ENCODE data around the gene GALNT5.

GALNT5 gene

DNA sequence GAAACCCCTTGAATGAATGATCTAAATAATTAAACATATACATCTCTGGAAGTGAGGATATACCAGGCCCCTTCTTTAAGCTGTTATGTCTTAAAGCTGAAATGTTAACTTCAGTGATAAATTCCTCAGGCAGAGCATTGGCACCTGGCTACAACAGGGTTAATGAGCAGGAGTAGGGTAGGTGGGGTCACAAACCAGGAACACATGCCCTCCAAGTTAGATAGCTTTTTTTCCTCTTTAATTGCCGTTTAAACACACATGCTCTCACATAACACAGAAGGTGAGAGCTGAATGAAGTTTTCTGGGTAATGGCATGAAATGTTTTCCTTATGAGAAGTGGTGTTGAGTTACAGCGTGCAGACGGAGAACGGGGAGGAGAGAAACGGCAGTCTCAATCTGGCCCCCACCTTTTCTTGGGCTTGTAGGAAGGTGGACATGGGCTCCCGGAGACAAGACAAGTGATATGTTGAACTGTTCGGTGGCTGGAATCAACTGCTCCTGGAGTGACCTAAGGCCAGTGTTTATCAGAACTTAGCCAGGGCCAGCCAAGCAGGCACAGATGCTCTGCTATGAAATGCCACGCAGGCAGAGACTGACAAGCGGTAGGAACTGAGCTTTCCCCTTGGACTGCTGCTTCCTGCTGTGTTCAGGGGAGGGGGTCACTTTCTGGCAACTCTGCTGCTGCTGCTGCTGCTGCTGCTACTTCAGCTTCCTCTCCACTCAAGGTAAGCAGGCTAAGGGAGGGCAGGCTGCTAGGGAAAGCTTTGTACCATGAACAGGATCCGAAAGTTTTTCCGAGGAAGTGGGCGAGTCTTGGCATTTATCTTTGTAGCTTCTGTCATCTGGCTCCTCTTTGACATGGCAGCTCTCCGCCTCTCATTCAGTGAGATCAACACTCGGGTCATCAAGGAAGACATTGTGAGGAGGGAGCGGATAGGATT is at the start of gene GALNT5:
TSS of gene GALNT5 (plus strand) at position 394 of the 941 bp plus-strand sequence. CDS start at position 772, 378 bp downstream.
- TF ChIP-seq CTCF (IDR thresholded peaks at IDR 0.05; ENCODE audit: low read depth, low read length) = no peak
- DNase-seq (ENCODE audit: low read depth in 2 of 2) = peak; percentile 45 to 69
- H3K4me3 ChIP-seq (replicated peaks in 1 of 2; ENCODE audit: low read depth in 2 of 2, low read length in 2 of 2) = peak within 1 kb of the TSS; percentile 24 to 58

GRCh38 chr2:157216286-157216965 is 41.1 kb upstream of the GALNT5 start:
- DNase-seq (ENCODE audit: low read depth in 2 of 2) = no peak
- no peak for TF ChIP-seq CTCF (IDR thresholded peaks at IDR 0.05; ENCODE audit: low read depth, low read length)
- no peak overlapping the region for H3K4me3 ChIP-seq (replicated peaks in 1 of 2; ENCODE audit: low read depth in 2 of 2, low read length in 2 of 2)

GRCh38 chr2:157217409-157217808 is 40.1 kb upstream of the GALNT5 start:
- H3K4me3 ChIP-seq (replicated peaks in 1 of 2; ENCODE audit: low read depth in 2 of 2, low read length in 2 of 2) = no peak overlapping the region
- no peak for TF ChIP-seq CTCF (IDR thresholded peaks at IDR 0.05; ENCODE audit: low read depth, low read length)
- no peak for DNase-seq (ENCODE audit: low read depth in 2 of 2)

DNA sequence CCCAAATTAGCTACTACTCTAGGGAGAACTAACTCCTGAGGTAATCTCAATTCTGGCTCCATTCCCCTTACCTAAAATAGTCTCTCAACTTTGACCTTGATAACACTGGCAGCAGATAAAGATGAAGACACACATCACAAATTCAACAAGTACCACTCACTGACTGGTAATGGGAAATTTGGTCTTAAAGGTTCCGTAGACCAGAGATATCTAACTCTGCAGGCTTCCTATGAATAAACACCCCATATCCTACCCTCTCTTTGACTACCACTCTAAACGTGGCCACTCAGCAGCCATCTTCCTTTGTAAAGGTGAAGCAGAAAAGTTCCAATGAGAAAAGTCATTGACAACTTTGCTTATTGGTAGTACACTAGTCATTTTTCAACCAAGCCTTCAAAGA is 38.6 kb upstream of the GALNT5 start:
- no peak for TF ChIP-seq CTCF (IDR thresholded peaks at IDR 0.05; ENCODE audit: low read depth, low read length)
- H3K4me3 ChIP-seq (replicated peaks in 1 of 2; ENCODE audit: low read depth in 2 of 2, low read length in 2 of 2) = no peak overlapping the region
- DNase-seq (ENCODE audit: low read depth in 2 of 2) = no peak

DNA sequence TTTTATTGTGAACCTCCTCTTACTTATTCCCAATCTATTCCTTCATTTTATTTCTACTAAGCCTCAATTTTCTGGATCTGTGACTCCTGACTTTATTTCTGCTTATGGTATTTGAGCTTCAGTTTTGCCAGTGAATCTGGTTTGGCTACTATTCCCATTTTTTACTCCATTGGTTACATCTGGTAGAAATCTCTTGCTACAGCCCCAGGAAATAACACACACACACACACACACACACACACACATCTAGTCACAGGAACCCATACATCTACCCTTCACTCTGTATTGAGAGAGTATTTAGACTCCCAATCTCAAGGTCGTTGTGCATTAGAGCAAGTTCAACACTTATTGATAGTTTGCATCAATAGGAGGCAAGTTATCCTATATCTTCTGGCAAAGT is 37.0 kb upstream of the GALNT5 start:
- no peak for DNase-seq (ENCODE audit: low read depth in 2 of 2)
- no peak for TF ChIP-seq CTCF (IDR thresholded peaks at IDR 0.05; ENCODE audit: low read depth, low read length)

GRCh38 chr2:157221394-157221988 is 36.0 kb upstream of the GALNT5 start:
- TF ChIP-seq CTCF (IDR thresholded peaks at IDR 0.05; ENCODE audit: low read depth, low read length) = no peak
- H3K4me3 ChIP-seq (replicated peaks in 1 of 2; ENCODE audit: low read depth in 2 of 2, low read length in 2 of 2) = no peak overlapping the region
- DNase-seq (ENCODE audit: low read depth in 2 of 2) = no peak

More for the DNA sequence above, 37.0 kb upstream of the GALNT5 start:
- H3K4me3 ChIP-seq (replicated peaks in 1 of 2; ENCODE audit: low read depth in 2 of 2, low read length in 2 of 2) = no peak overlapping the region

Measured in cardiac fibroblast (primary cell).